Measurements from ENCODE around the gene TICRR. TPM values are rescaled to one million over a fixed set of nuclear protein-coding genes. Genes with fewer than 3 reads are reported as not detected.

Gene TICRR
- total RNA-seq, 1 experiment from 2014 or later, result 37.4 TPM

- Mint-ChIP-seq H3K27ac (no peak overlapping the region), H3K4me1 (peaks cover 14% of the 10 kb centered on the region), H3K27me3 (ENCODE audit: low read depth) (peaks cover 17% of the 10 kb centered on the region), H3K36me3 (no peaks in the 10 kb centered on the region), H3K9me3 (no peaks in the 10 kb centered on the region), H3K4me3 (no peak overlapping the region)
- no peak for TF ChIP-seq HMGA2 (CRISPR knock-in tag; IDR thresholded peaks at IDR 0.05)
- no peak for TF ChIP-seq RELA (CRISPR knock-in tag; IDR thresholded peaks at IDR 0.05; ENCODE audit: borderline replicate concordance)
- TF ChIP-seq KAT7 (CRISPR knock-in tag; IDR thresholded peaks at IDR 0.05; ENCODE audit: borderline replicate concordance), result no peak
- TF ChIP-seq, protein P1, sequence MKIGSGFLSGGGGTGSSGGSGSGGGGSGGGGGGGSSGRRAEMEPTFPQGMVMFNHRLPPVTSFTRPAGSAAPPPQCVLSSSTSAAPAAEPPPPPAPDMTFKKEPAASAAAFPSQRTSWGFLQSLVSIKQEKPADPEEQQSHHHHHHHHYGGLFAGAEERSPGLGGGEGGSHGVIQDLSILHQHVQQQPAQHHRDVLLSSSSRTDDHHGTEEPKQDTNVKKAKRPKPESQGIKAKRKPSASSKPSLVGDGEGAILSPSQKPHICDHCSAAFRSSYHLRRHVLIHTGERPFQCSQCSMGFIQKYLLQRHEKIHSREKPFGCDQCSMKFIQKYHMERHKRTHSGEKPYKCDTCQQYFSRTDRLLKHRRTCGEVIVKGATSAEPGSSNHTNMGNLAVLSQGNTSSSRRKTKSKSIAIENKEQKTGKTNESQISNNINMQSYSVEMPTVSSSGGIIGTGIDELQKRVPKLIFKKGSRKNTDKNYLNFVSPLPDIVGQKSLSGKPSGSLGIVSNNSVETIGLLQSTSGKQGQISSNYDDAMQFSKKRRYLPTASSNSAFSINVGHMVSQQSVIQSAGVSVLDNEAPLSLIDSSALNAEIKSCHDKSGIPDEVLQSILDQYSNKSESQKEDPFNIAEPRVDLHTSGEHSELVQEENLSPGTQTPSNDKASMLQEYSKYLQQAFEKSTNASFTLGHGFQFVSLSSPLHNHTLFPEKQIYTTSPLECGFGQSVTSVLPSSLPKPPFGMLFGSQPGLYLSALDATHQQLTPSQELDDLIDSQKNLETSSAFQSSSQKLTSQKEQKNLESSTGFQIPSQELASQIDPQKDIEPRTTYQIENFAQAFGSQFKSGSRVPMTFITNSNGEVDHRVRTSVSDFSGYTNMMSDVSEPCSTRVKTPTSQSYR (CRISPR knock-in tag; IDR thresholded peaks at IDR 0.05), result no peak
- no peak for TF ChIP-seq MYBL2 (CRISPR knock-in tag; IDR thresholded peaks at IDR 0.05)
- no peak for TF ChIP-seq FOXJ3 (CRISPR knock-in tag; IDR thresholded peaks at IDR 0.05; ENCODE audit: borderline replicate concordance)
- TF ChIP-seq, protein P2, sequence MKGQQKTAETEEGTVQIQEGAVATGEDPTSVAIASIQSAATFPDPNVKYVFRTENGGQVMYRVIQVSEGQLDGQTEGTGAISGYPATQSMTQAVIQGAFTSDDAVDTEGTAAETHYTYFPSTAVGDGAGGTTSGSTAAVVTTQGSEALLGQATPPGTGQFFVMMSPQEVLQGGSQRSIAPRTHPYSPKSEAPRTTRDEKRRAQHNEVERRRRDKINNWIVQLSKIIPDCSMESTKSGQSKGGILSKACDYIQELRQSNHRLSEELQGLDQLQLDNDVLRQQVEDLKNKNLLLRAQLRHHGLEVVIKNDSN (CRISPR knock-in tag; IDR thresholded peaks at IDR 0.05), result no peak
- TF ChIP-seq RORB (CRISPR knock-in tag; IDR thresholded peaks at IDR 0.05), result no peak
- no peak for TF ChIP-seq GRHL2 (CRISPR knock-in tag; IDR thresholded peaks at IDR 0.05; ENCODE audit: insufficient replicate concordance, severe bottlenecking)
- TF ChIP-seq ETV6 (CRISPR knock-in tag; IDR thresholded peaks at IDR 0.05), result no peak
- TF ChIP-seq ZNF138 (CRISPR knock-in tag; conservative IDR thresholded peaks at IDR 0.05), result no peak
- TF ChIP-seq, protein P3, sequence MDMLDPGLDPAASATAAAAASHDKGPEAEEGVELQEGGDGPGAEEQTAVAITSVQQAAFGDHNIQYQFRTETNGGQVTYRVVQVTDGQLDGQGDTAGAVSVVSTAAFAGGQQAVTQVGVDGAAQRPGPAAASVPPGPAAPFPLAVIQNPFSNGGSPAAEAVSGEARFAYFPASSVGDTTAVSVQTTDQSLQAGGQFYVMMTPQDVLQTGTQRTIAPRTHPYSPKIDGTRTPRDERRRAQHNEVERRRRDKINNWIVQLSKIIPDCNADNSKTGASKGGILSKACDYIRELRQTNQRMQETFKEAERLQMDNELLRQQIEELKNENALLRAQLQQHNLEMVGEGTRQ (CRISPR knock-in tag; IDR thresholded peaks at IDR 0.05), result no peak
- TF ChIP-seq E2F5 (CRISPR knock-in tag; IDR thresholded peaks at IDR 0.05), result no peak
- TF ChIP-seq TEAD1 (CRISPR knock-in tag; IDR thresholded peaks at IDR 0.05), result no peak
- ATAC-seq (no peak), DNase-seq (ENCODE audit: low spot score) (no peak)
- CTCF ChIA-PET, result interaction anchor here (2.0 kb wide), 1 partner anchor 19 kb away, joined by 17 read pairs; no protein-coding TSS in a partner anchor
- POLR2A ChIA-PET, result no interaction called here
Observed at GRCh38 chr15:89666858-89667705, 91.8 kb downstream of the TICRR start.

- DNase-seq (ENCODE audit: low spot score) (no peak), ATAC-seq (no peak)
- TF ChIP-seq MXD4 (CRISPR knock-in tag; IDR thresholded peaks at IDR 0.05; ENCODE audit: borderline replicate concordance) (no peak), ATF6 (CRISPR knock-in tag; IDR thresholded peaks at IDR 0.05) (no peak), GABPB1 (CRISPR knock-in tag; IDR thresholded peaks at IDR 0.05) (no peak), NR1H2 (CRISPR knock-in tag; IDR thresholded peaks at IDR 0.05) (no peak), ATF1 (CRISPR knock-in tag; IDR thresholded peaks at IDR 0.05) (no peak), PRRX2 (CRISPR knock-in tag; IDR thresholded peaks at IDR 0.05) (no peak)
- Mint-ChIP-seq H3K4me1 (peaks cover 14% of the 10 kb centered on the region), H3K36me3 (no peaks in the 10 kb centered on the region), H3K4me3 (no peak overlapping the region), H3K27ac (no peak overlapping the region), H3K27me3 (ENCODE audit: low read depth) (peaks cover 17% of the 10 kb centered on the region), H3K9me3 (no peaks in the 10 kb centered on the region)
- ChIA-PET POLR2A (no interaction called here), CTCF (no interaction called here)
Observed at GRCh38 chr15:89667706-89667960, 92.4 kb downstream of the TICRR start.

Measured in WTC11 (cell line).